ENCODE measurements around the gene FAM163A.

- TF ChIP-seq CTCF (IDR thresholded peaks at IDR 0.05) (no peak), POLR2A (IDR thresholded peaks at IDR 0.05) (no peak)
These were observed 63.2 kb downstream of the FAM163A start for GRCh38 chr1:179806333-179806732.
